Vagina (tissue), 2 donors: ENCODE results near the gene NUBP2. TPM values are rescaled to one million over a fixed set of nuclear protein-coding genes. Genes with fewer than 3 reads are reported as not detected.

Experiments
- DNase-seq, 2 donors: peaks; one replicate each; pipeline ENCODE4 v3.0.0-alpha.2; 2017; ENCODE audit errors: extremely low spot score in 2 of 2
- H3K27ac ChIP-seq: fragments of 200-600 bp; sonication (generic); one replicate; pipeline ENCODE4 v1.5.1; 2019
- H3K27me3 ChIP-seq: fragments of 200-600 bp; sonication (generic); one replicate; pipeline ENCODE4 v1.5.1; 2019
- H3K36me3 ChIP-seq, 2 donors: fragments of 200-600 bp; sonication (generic); one replicate each; pipeline ENCODE4 v1.5.1; 2017 to 2019
- H3K4me1 ChIP-seq: fragments of 200-600 bp; sonication (generic); one replicate; pipeline ENCODE4 v1.5.1; 2019
- H3K4me3 ChIP-seq, 2 donors: fragments of 200-600 bp; sonication (generic); 1 replicate in 1 of 2; 2 replicates in 1 of 2; pipeline ENCODE4 v1.5.1; 2016 to 2019
- H3K9me3 ChIP-seq: fragments of 200-600 bp; sonication (generic); one replicate; pipeline ENCODE4 v1.5.1; 2019
- POLR2A ChIP-seq, 2 donors: fragments of 450-650 bp; IDR thresholded peaks; one replicate each; pipeline ENCODE4 v1.6.1; 2017; ENCODE audit warnings: antibody characterized with exemption in 2 of 2, mild to moderate bottlenecking in 2 of 2, moderate library complexity in 2 of 2
- POLR2AphosphoS5 ChIP-seq, 2 donors: sonication (generic); formaldehyde crosslinking; IDR thresholded peaks; one replicate each; pipeline ENCODE4 v1.9.0; 2017; ENCODE audit warnings: antibody characterized with exemption in 2 of 2, mild to moderate bottlenecking in 2 of 2, low read depth in 1 of 2; ENCODE audit not compliant: insufficient read depth in 1 of 2
- intact Hi-C: fragments of 100-400 bp; cut with DNase I; formaldehyde crosslinking; loops from one replicate; pipeline ENCODE4 v1.15.1; 2023
- total RNA-seq: library from RNA; depleted of rRNA; stranded (reverse); fragments of >200 nt; gene quantifications from one replicate; pipeline ENCODE4 v1.2.3, GENCODE V29; 2016
- TF ChIP-seq, protein P1 (sequence below), 3 experiments: fragments of 450-650 bp in 2 of 3; fragments of 200-600 bp in 1 of 3; sonication (generic) in 1 of 3; IDR thresholded peaks; one replicate each; pipeline ENCODE4 v1.5.1; 2017 to 2019; ENCODE audit warnings: antibody characterized with exemption in 3 of 3, mild to moderate bottlenecking in 2 of 3, moderate library complexity in 2 of 3

Gene NUBP2
- total RNA-seq, 1 donor from 2014 or later: 40.8 TPM

DNA sequence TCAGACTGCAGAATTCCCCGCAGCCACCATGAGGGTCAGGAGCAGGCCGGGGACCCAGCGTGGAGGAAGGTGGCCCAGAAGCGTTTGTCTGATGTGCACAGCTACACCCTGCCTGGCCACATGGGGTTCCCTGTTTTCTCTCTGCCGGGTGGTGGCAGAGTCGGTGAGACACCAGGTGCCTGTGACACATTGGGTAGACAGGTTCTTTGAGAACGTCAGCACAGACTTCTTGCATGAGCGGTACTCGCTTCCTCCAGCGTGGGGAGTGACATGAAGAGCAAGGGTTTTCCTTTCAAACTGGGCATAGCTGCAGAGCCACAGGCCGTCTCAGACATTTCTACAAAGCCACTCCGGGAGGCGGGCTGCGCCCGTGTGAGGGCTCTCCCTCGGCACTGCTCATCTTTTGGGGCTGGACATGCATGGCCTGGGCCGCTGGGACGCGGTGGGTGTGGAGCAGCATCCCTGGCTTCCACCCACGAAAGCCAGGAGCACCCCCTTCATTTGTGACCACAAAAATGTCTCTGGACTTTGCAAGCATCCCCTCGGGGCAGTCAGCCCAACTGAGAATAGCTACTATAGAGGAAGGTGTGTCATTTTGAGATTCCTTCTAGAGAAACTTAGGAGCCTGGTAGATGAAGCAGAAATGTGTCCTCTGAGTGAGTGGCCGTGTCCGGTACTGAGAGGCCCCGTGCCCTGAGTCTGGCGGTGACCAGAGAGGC lies 37.4 kb upstream of the NUBP2 start:
- DNase-seq: no peak
- H3K4me1 ChIP-seq: no peaks in the 10 kb centered on the region
- intact Hi-C loops: no loop called here
- H3K27me3 ChIP-seq: no peaks in the 10 kb centered on the region
- H3K4me3 ChIP-seq: no peak overlapping the region
- peaks cover 0 to 46% of the 10 kb centered on the region in 2 donors for H3K36me3 ChIP-seq
- TF ChIP-seq, protein P1, sequence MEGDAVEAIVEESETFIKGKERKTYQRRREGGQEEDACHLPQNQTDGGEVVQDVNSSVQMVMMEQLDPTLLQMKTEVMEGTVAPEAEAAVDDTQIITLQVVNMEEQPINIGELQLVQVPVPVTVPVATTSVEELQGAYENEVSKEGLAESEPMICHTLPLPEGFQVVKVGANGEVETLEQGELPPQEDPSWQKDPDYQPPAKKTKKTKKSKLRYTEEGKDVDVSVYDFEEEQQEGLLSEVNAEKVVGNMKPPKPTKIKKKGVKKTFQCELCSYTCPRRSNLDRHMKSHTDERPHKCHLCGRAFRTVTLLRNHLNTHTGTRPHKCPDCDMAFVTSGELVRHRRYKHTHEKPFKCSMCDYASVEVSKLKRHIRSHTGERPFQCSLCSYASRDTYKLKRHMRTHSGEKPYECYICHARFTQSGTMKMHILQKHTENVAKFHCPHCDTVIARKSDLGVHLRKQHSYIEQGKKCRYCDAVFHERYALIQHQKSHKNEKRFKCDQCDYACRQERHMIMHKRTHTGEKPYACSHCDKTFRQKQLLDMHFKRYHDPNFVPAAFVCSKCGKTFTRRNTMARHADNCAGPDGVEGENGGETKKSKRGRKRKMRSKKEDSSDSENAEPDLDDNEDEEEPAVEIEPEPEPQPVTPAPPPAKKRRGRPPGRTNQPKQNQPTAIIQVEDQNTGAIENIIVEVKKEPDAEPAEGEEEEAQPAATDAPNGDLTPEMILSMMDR (IDR thresholded peaks at IDR 0.05): no peak
- TF ChIP-seq POLR2A (IDR thresholded peaks at IDR 0.05) (no peak), POLR2AphosphoS5 (IDR thresholded peaks at IDR 0.05; ENCODE audit: insufficient read depth in 1 of 2, low read depth in 1 of 2) (no peak)
- H3K9me3 ChIP-seq: no peaks in the 10 kb centered on the region
- no peak overlapping the region for H3K27ac ChIP-seq

DNA sequence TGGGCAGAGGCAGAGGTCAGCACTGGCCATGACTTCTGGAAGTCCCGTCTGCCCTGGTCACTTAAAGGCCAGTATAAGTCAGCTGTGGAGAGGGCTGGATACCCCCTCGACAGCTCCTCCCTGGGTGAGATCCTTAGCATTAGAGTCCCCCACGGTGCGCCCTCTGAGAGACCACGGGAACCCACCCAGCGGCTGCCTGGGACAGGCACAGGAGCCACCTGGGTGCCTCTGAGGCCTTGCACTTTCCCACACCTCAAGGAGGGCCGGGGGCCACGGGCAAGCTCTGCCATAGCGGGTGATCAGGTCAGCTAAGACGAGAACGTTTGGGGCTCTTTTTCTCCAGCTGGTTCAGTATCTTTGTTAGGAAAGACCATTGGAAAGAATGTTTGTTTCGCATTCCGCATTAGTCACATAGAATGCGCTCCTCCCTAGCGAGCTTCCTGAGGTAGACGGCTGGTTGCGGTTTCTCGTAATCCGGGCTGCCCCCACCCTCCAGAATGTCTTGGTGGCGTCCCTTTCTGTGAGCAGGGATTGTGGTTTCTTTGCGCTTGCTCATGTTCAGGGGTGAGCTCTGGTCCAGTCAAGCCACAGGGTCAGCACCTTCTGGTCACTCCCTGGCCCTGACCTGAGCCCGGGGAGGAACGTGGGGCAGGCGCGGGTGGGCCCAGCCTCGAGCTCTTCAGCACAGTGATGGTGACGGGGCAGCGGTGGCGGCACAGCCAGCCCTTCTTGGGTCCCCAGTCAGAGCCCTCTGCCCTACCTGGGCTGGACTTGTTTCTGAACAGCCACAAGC lies 36.7 kb upstream of the NUBP2 start:
- DNase-seq: no peak
- Histone ChIP-seq H3K36me3 (peaks cover 0 to 50% of the 10 kb centered on the region in 2 donors), H3K4me1 (no peaks in the 10 kb centered on the region), H3K4me3 (no peak overlapping the region), H3K9me3 (no peaks in the 10 kb centered on the region), H3K27me3 (no peaks in the 10 kb centered on the region), H3K27ac (no peak overlapping the region)
- TF ChIP-seq POLR2A (IDR thresholded peaks at IDR 0.05) (no peak), POLR2AphosphoS5 (IDR thresholded peaks at IDR 0.05; ENCODE audit: insufficient read depth in 1 of 2, low read depth in 1 of 2) (no peak)
- TF ChIP-seq, protein P1 (IDR thresholded peaks at IDR 0.05): no peak
- intact Hi-C loops: no loop called here

DNA sequence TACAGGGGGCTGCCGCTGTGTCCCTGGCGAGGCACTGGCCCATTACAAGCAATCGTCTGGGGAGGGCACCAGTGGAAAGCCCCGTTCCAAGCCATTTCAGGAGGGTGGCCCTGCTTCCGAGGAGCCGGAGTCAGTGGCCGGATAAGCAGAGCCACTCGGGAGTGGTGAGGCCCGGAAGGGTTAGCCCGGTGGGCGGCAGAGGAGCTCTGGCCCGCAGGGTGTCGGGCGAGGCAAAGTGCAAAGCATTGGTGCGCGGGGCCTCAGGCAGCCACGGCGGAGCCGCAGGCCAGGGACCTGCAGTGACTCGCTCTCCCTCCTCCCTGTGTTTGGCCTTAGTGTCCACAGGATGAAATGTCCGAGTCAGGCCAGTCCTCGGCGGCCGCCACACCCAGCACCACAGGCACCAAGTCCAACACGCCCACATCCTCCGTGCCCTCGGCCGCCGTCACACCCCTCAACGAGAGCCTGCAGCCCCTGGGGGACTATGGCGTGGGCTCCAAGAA lies 36.0 kb upstream of the NUBP2 start:
- no peak for DNase-seq
- TF ChIP-seq, protein P1 (IDR thresholded peaks at IDR 0.05): no peak
- TF ChIP-seq POLR2A (IDR thresholded peaks at IDR 0.05) (no peak), POLR2AphosphoS5 (IDR thresholded peaks at IDR 0.05; ENCODE audit: insufficient read depth in 1 of 2, low read depth in 1 of 2) (no peak)
- H3K4me1 ChIP-seq: no peaks in the 10 kb centered on the region
- H3K27me3 ChIP-seq: no peaks in the 10 kb centered on the region
- H3K4me3 ChIP-seq: no peak overlapping the region
- H3K27ac ChIP-seq: no peak overlapping the region
- intact Hi-C loops: no loop called here
- no peaks in the 10 kb centered on the region for H3K9me3 ChIP-seq
- peaks cover 0 to 57% of the 10 kb centered on the region in 2 donors for H3K36me3 ChIP-seq

DNA sequence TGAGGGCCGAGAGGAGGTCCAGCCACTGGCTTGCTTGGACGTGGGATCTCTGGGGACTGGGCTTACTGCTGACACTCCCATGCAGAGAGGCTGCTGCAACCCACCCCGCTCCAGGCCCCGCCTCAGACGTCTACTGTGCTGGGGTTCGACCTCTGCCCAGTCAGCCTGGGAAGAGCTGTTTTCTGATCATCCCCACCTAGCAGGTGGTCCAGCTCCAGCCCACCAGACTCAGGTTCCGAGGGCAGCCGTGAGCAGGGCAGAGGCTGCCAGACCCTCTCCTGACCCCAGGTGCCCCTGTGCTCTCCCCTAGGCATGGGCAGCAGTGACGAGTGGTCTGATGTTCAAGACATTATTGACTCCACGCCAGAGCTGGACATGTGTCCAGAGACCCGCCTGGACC lies 34.8 kb upstream of the NUBP2 start:
- H3K36me3 ChIP-seq: peaks cover 0 to 65% of the 10 kb centered on the region in 2 donors
- DNase-seq: no peak
- H3K4me3 ChIP-seq: no peak overlapping the region
- intact Hi-C loops: no loop called here
- H3K4me1 ChIP-seq: no peaks in the 10 kb centered on the region
- TF ChIP-seq POLR2AphosphoS5 (IDR thresholded peaks at IDR 0.05; ENCODE audit: insufficient read depth in 1 of 2, low read depth in 1 of 2): no peak
- TF ChIP-seq POLR2A (IDR thresholded peaks at IDR 0.05): no peak
- TF ChIP-seq, protein P1 (IDR thresholded peaks at IDR 0.05): no peak
- H3K27ac ChIP-seq: no peak overlapping the region
- no peaks in the 10 kb centered on the region for H3K9me3 ChIP-seq
- H3K27me3 ChIP-seq: no peaks in the 10 kb centered on the region
